22Rv1 (cell line): ENCODE measurements around the gene PPP1R9B.
A peak's percentile ranks its signal among the peaks of the same experiment; 100 is the strongest.

Experiments
- H3K27ac ChIP-seq: fragments of 450-650 bp; 2 replicates; pipeline ENCODE4 v1.5.1; 2017
- CTCF ChIP-seq: fragments of 450-650 bp; IDR thresholded peaks from 2 replicates; pipeline ENCODE4 v1.5.1; 2017; ENCODE audit warnings: mild to moderate bottlenecking
- ZFX ChIP-seq: fragments of 450-650 bp; IDR thresholded peaks from 2 replicates; pipeline ENCODE4 v1.6.1; 2017; ENCODE audit warnings: antibody characterized with exemption, borderline replicate concordance

The PPP1R9B gene

DNA sequence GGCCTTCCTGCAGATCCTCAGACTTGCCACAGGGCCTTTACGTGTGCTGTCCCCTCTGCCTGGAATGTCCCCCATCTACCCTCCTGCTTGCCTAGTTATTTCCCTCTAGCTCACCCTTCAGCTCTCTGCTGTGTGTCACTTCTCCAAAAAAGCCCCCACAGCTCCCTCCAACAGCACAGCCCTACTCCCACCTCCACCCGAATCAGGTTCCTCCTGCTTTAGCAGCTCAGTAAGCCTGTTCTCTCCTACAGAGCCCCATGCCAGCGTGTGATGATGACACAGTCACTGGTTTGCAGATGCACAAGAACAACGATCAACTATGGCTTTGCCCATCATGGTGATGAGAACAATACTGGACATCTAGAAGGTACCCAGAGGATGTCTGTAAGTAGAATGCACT, 13.4 kb downstream of the PPP1R9B start:
- no peak overlapping the region for H3K27ac ChIP-seq
- TF ChIP-seq CTCF (no peak), ZFX (no peak)

- H3K27ac ChIP-seq = no peak overlapping the region
- TF ChIP-seq ZFX (no peak), CTCF (no peak)
These were observed 14.3 kb downstream of the PPP1R9B start for GRCh38 chr17:50136096-50136687.

GRCh38 chr17:50135316-50136095, 15.0 kb downstream of the PPP1R9B start:
- H3K27ac ChIP-seq = no peak overlapping the region
- TF ChIP-seq CTCF (no peak), ZFX (no peak)

- no peak for TF ChIP-seq CTCF
- no peak for TF ChIP-seq ZFX
- no peak overlapping the region for H3K27ac ChIP-seq
These were observed 16.0 kb downstream of the PPP1R9B start for GRCh38 chr17:50134206-50135110.

DNA sequence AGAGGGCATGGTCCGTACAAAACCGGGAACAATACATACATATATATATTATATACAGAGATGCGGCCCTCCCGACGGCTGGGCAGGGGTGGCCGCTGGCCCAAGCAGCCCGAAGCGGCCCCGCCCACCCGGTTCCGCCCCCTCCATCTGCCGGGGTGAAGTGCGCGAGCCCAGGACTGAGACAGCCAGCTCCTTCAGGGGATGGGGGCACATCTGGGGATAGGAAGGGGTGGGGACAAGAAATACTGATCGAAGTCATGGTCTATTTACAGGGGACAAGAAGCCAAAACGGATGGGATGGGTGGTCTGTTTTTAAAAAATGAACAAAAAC, 16.7 kb downstream of the PPP1R9B start:
- TF ChIP-seq ZFX (no peak), CTCF (no peak)
- no peak overlapping the region; the same call in 1 of the 2 replicates for H3K27ac ChIP-seq

GRCh38 chr17:50133028-50133768, 17.3 kb downstream of the PPP1R9B start:
- TF ChIP-seq CTCF (no peak), ZFX (no peak)
- peak overlapping the region; percentile 44; the same call in 1 of the 2 replicates for H3K27ac ChIP-seq
